GM18868 (cell line): ENCODE results near the gene GNA14.
"Not testable (repeated sequence)": the region's sequence is repeated elsewhere in the genome, so short reads cannot be mapped to it uniquely, and the experiment has no call there.

Experiments
- ATAC-seq: cut with Tn5 transposase; IDR thresholded peaks from one replicate; pipeline ENCODE4 v1.9.1; 2021; ENCODE audit warnings: mild to moderate bottlenecking, moderate library complexity; ENCODE audit not compliant: unreplicated experiment

Gene GNA14

DNA sequence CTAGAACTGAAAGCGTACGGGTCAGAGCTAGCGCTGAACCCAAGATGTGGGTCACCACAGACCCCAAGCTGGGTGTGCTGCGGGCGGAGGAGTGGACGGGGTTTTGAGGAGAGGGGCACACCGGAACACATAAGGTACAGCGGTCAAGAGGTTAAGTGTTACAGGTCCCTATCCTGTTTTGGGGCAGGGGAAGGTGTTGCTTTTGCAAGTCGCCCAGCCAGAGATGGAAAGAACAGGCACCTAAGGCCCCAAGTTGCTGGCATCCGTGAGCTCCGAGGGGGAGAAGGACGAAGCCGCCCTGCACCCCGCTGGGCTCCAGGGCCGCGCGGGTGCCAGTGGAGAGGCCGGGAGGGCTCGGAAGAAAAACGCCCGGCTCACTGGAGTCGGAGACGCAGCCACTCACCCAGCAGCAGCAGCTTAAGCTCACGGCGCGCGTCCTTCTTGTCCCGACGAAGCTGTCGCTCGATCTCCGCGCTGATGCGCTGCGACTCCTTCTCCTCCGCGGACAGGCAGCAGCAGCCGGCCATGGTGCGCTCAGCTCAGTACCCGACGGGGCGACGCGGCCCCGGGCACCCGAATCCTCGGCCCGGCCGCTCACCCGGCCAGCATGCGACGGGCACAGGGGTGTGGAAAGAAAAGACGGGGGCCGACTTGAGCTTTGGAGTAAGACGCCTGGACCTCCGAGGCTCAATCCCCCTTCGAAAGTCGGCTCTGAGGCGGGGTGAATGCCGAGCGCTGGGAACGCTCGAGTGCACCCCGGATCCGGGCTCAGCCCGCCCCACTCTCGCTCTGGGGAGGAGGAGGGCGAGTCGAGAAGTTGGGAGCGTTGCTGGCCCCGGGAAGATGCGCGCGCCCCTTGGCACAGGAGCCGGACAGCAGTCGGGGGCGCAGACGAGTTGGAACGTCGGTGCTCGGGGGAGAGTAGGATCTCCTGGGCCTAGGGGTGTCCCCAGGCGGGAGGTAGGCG is 572 bp downstream of the GNA14 start:
- ATAC-seq = no peak

DNA sequence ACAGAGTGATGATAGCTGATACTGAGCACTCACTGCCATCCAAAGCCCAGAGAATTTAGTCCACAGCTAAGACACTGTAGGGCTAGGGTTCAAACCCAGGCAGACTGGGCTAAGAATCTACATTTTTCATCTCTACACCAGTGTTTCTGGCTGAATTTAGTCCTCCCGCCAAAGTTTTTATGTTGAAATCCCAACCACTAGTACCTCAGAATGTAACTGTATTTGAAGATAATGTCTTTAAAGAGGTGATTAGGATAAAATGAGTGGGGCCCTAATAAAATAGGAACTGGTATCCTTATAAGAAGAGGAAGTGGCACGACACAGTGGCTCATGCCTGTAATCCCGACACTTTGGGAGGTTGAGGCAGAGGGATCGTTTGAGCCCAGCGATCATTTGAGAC is 4.3 kb downstream of the GNA14 start:
- ATAC-seq = no peak

DNA sequence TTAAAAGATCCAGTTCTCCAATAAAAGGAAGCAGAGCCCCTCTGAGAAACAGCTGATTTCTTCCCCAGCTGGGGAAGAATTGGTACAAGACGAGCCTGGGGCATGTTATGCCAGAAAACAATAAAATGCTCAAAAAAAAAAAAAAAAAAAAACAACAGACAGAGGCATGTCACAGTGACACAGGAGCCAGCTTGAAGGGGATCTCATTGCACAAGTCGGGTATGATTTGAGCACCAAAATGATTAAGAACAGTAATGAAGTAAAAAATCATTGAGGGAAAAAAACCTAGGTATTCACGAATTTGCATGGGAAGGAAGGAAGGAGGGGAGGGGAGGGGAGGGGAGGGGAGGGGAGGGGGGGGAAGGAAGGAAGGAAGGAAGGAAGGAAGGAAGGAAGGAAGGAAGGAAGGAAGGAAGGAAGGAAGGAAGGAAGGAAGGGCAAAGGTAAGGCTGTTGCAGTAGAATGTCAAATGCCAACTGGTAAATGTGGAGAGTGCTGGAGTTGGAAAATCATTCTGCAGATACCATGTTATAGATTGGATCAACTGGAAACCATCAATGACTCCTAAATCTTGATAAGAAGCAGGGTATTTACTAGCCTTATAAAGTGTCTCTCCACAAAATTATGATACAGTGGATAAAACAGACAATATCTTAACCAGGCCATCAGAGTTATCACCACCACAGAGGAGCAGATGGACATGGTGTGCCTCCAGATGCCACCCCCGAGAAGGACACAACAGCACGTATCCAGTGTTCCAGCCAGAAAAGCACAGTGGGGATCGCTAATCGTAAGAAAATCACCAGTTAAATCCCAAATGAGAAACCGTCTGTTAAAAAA is 7.2 kb downstream of the GNA14 start:
- no peak for ATAC-seq

DNA sequence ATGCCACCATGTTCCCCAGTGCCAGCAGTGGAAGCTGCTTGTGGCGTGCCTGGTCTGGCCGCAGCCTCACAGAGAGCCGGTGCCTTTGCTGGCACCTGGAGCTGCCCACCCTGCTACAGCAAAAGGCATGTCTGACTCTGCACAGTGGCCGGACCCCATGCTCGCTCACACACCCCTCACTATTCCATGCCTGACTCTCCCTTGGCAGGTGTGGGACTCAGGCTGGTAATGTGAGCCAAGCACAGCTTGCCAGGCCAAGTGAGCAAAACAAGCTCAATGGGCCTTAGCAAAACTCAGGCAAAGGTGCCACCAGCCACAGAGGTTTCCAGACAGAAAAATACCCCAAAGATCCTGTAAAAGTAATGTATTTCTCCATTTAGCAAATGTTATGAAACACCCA is 15.5 kb downstream of the GNA14 start:
- ATAC-seq = no peak

DNA sequence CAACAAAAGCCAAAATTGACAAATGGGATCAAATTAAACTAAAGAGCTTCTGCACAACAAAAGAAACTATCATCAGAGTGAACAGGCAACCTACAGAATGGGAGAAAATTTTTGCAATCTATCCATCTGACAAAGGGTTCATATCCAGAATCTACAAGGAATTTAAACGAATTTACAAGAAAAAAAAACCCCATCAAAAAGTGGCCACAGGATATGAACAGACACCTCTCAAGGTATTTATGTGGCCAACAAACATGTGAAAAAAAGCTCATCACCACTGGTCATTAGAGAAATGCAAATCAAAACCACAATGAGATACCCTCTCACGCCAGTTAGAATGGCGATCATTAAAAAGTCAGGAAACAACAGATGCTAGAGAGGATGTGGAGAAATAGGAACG is 19.3 kb downstream of the GNA14 start:
- ATAC-seq = not testable (repeated sequence)

DNA sequence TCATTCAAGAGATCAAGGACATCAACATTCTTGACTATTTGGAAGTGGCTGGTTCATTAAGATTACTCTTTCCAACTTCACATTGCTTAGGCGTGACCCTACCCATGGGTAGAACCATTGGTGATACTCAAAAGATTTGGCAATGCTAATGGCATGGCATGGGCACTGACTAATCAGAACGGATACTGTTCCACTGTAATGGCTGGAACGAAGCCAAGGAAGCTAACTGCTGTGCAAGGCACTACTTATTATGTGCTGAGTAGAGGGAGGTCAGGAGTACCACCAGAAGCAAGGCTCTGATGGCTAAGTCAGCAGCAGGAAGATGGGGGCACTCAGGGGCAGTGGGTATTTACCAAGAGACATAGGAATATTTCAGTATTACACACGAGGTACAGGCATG is 31.9 kb downstream of the GNA14 start:
- ATAC-seq = no peak

DNA sequence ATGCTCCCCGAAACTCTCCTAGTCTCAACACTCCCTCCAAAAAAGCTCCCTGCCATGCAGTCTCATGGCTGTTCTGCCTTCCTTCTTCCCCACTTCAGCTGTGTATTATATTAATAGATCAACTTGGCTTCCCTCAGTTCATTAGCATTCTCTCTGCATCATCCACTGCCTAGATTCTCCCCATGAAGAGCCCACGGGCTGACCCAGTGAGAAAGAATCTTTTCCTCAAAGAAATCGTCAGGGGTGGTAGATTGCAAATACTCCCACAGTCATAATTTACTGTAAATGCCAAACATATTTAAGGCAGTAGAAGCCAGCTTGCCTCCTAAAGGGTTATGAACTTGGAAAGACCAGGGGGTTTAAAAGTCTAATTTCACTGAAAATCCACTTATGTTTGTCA is 33.5 kb downstream of the GNA14 start:
- no peak for ATAC-seq

DNA sequence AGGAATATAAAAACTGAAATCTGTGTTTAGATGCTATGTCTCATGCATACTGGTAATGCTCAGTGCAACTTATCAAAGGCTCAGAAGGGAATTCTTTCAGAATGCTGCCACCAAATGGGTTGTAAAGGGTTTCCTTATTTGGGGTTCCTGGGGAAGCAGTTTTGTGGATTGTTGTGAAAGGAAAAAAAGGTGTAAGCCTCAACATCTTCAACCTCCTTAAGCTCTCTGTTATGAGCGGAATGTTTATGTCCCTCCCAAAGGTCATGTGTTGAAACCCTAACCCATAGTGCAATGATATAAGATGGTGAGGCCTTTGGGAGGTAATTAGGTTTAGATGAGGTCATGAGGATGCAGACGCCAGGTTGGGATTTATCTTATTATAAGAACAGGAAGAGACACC is 41.6 kb downstream of the GNA14 start:
- no peak for ATAC-seq

DNA sequence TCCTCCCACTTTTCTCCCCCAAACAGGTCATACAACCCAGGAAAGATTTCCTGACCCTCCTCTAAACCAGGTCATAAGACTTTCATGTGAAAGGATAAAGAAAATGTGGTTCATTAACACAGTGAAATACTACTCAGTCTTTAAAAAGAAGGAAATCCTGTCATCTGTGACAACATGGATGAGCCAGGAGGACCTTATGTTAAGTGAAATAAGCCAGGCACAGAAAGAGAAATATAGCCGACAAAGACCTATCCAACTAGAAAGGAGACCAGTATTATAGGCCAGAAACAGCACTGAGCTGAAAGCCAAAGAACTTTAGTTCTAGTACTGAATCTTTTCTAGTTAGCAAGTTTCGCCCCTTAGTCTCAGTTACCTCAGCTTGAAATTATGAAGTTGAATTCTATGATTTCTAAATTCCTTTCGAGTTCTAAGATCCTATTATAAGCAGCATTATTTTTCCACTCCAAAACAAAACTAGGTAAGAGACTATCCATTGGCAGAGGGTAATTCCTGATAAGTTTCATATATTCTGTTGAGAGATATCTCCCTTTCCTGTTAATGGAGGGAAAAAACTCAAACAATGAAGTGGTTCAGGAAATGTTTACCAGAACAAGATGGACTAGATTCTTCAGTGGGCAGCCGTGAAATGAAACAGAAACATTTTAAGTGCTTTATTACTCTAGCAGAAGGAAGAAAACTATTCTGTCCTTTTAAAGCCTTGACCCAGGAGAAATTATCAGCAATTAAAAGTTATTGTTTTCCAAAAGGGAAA is 42.5 kb downstream of the GNA14 start:
- no peak for ATAC-seq

DNA sequence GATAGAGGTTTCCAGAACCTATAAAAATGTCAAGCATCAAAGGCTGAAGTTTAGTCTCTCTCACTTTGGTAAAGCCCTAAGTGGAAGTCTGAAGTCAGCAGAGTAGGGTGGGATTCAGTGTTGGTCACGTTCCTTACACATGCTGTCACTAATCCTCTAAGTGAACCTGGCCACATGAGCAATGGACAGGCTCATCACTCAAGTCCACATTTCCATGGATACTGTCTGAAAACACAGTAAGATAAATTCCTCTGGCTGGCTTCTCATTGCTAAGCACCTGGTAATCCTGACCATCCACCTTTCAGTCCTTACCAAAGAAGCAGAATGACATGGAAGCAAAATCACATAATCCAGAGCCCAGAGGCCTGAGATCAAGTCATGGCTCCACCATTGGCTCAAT is 43.8 kb downstream of the GNA14 start:
- no peak for ATAC-seq

DNA sequence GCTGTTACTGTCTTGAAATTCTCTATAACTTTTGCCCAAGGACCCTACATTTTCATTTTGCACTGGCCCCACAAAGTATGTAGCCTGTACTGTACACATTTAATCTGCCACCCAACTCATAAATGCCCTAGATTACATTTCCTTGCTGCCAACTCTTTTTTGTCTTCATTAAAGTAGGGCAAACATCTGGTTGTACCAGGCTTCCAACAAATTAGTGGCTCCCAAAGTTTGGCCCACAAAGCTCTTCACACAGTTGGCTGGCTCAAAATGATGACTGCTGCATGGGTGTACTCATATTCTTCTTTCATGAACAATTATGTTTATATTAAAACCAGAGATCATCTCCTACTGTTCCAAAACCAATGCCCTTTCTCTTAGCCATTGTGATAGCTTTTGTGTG is 45.3 kb downstream of the GNA14 start:
- ATAC-seq = no peak

DNA sequence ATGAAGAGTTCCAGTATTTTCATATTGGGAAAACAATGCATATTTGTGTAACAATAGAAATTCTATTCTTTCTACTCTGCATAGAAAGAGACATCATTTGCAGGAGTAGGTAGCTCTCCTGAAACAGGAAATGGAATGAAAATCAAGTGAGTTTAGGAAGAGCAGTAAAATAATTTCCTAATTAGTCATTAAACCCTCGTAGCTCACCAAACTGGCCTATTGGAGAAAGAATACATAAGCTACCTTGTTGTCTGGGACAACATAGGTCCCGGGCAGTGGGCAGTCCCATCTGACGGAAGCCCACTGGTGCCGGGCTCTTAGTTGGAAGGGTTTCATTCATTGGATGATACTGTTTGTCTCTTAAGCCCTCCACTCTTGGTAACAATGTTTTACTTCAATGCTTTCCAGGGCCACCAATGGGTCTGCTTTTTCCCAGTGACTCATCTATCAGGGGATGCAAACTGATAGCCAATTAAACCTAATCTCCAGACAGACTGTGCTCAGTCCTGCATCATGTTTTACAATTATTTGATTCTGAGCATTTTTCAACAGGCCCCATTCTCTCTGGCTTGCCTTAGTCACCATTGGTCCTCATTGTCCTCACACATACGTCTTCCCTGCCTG is 46.5 kb downstream of the GNA14 start:
- no peak for ATAC-seq

DNA sequence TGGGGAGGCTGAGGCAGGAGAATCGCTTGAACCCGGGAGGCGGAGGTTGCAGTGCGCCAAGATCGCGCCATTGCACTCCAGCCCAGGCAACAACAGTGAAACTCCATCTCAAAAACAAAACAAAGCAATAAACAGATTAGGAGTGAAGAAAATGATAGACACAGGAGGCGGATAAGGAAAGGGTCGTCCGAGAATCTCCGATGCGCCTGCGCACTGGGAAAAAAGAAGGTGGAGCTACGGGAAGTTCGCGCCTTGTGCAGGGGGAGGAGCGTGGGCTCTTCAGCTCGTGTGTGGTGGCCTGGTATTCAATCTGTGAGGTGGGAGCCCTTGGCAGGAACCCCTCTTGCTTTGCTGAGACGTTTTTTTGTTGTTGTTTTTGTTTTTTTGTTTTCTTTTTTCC is 47.3 kb downstream of the GNA14 start:
- ATAC-seq = no peak

DNA sequence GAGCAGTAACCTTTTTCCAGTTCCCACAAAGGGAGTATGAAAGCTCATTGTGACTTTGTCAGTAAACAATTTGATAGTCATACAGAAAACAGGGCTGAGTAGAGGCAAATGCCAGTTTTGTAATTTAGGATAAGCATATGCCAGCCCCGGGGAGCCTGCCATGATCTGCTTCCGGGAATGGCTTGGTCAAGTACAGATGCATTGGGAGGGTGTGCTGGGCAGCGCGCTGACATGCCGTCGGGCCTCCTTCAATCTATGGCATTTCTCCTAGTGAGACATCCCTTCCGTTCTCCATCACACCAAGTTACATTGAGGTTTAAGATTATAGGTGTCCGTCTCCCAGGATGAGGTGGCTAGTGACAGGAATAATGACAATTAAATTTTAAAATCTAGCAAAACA is 48.6 kb downstream of the GNA14 start:
- no peak for ATAC-seq

DNA sequence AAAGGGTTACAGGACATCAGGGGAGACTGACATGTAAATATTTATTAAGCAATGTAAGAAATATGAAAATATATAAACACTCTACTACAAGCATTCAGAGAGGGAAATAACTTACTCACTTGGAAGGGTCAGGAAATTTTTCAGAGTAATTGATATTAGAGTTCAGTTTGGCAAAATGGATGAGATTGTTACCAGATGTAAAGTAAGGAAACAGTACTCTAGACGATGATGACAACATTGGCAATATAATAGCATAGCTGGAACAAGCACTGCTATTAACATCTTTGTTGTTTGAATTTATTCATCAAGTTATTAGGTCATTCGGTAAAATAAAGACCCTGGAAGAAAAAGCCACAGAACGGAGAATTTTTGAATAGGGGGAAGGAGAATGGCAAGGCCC is 49.1 kb downstream of the GNA14 start:
- no peak for ATAC-seq

DNA sequence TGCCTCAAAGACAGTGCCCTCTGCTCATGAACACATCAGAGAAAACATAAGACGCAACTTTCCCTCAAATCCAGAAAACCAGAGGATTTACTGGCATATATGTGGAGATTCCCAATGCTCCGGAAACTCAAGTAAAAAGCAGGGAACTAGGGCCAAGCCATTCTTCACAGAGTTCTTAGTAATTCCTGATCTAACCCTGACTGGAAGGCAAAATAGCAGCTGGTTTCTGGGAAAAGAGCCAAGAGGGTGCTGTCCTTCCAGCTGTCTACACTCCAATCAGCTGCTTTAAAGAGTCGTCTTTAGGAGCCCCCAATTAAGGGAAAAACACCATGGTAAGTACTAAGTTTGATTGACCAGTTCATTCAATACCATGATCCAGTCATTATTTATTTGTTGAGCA is 49.6 kb downstream of the GNA14 start:
- no peak for ATAC-seq

DNA sequence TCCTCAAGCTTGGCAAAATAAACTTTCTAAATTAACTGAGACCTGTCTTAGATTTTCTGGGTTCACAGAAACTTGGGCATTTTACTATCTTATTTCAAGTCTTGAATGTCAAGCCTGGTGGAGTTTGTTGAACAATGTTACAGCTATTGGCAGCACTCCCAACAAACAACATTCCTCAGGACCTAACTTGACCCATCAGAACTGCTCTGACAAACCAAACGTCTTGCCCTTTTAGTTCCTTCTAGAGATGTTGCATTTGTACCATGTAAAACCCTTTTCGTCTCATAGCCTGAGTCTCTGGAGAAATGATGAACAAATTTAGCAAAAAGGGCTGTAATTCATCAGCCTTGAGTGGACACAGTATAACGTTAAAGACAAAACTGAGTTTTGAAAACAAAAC is 51.1 kb downstream of the GNA14 start:
- no peak for ATAC-seq

DNA sequence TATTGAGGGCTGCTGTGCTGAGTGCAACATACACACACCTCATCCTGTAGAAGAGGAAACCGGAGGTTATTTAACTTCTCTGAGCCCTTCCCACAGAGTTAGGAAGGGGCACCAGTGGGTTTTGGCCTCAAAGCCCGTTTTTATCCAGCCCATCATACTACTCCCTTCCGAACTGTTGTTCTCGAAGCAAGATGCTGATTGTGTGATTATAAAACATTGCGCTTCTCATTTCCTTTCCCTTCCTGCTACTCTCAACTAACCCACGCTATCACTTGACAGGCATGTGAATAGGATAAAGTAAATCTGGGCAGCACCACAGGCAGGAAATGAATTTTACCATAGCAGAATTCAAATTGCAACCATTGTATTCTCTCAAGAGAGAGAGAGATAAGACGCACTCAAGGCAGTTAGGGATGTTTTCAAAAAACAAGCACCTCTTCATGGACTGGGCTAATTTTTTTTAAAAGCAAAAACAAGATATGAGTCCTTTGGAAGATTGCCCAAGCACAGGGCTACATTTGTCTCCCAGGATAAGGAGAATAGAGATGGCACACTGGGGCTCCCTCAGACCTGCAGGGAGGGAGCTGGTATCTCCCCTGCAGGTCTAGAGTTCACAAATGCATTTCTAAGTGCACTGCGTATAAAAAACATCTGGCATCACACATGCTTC is 52.6 kb downstream of the GNA14 start:
- ATAC-seq = no peak

DNA sequence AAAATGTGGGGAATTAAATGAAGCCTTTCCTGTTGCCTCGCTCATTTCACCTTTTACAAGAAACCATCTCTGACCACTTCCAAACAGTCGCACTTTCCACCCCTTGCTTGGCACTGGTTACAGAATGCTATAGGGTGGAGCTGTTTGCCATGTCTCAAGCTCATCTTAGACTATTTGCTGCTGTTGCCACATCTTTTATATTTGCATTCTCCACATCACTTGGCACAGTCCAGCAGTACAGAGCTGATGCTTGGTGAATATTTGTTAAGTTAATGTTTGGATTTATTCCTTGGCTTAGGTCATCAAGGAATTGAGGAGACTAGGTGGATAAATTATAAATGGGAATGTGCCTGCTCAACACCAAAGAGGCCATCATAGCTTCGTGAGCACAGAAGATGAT is 53.2 kb downstream of the GNA14 start:
- ATAC-seq = no peak

DNA sequence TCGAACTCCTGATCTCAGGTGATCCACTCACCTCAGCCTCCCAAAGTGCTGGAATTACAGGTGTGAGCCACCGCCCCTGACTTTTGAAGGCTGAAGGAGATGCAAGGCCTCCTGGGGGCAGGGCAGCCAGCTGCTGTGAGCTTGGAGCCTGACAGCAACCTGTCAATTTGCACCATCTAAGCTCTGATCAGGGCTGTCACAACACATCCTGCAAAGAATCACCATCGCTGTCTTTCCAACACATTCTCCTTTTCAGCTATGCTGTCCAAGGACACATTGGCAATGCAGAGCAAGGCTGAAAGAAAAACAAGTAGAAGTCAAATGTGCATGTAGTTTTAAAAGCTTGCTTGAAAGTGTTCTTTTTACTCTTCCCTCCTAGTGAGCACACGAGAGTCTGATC is 54.6 kb downstream of the GNA14 start:
- no peak for ATAC-seq
